Peyer's patch (tissue), 4 donors: Measurements from ENCODE around the gene GCDH. TPM values are rescaled to one million over a fixed set of nuclear protein-coding genes. Genes with fewer than 3 reads are reported as not detected.
A peak's percentile ranks its signal among the peaks of the same experiment; 100 is the strongest.

Experiments used
- DNase-seq, 3 donors: peaks; one replicate each; pipeline ENCODE4 v3.0.0-alpha.2; 2017 to 2019
- H3K27ac ChIP-seq, 4 donors: fragments of 200-600 bp; sonication (generic); one replicate each; pipeline ENCODE4 v1.5.1; 2016 to 2019
- H3K27me3 ChIP-seq, 2 donors: fragments of 200-600 bp; sonication (generic); one replicate each; pipeline ENCODE4 v1.5.1; 2019
- H3K36me3 ChIP-seq, 3 donors: fragments of 200-600 bp; sonication (generic); one replicate each; pipeline ENCODE4 v1.5.1; 2016 to 2019
- H3K4me1 ChIP-seq, 4 donors: fragments of 200-600 bp; sonication (generic); one replicate each; pipeline ENCODE4 v1.5.1; 2016 to 2019
- H3K4me3 ChIP-seq, 4 donors: fragments of 200-600 bp; sonication (generic); 1 replicate in 3 of 4; 2 replicates in 1 of 4; pipeline ENCODE4 v1.5.1; 2016 to 2019; ENCODE audit warnings: mild to moderate bottlenecking in 1 of 4
- H3K9me3 ChIP-seq, 4 donors: fragments of 200-600 bp; sonication (generic); one replicate each; pipeline ENCODE4 v1.5.1; 2016 to 2019; ENCODE audit warnings: mild to moderate bottlenecking in 1 of 4
- POLR2A ChIP-seq, 2 donors: fragments of 450-650 bp; IDR thresholded peaks; one replicate each; pipeline ENCODE4 v1.5.1; 2017; ENCODE audit warnings: antibody characterized with exemption in 2 of 2, mild to moderate bottlenecking in 2 of 2, moderate library complexity in 2 of 2
- total RNA-seq, 4 donors: library from RNA; depleted of rRNA; stranded (reverse); fragments of >200 nt; gene quantifications; one replicate each; pipeline ENCODE4 v1.1.0, GENCODE V29; 2016
- TF ChIP-seq, protein P1 (sequence below), 6 experiments: fragments of 450-650 bp in 4 of 6; fragments of 200-600 bp in 2 of 6; sonication (generic) in 1 of 6; IDR thresholded peaks; one replicate each; pipeline ENCODE4 v1.5.1; 2017 to 2019; ENCODE audit warnings: antibody characterized with exemption in 6 of 6, mild to moderate bottlenecking in 3 of 6, moderate library complexity in 1 of 6

The GCDH gene
- total RNA-seq, 4 donors from 2014 or later: 25.2 to 44.4 (median 32.4) TPM

DNA sequence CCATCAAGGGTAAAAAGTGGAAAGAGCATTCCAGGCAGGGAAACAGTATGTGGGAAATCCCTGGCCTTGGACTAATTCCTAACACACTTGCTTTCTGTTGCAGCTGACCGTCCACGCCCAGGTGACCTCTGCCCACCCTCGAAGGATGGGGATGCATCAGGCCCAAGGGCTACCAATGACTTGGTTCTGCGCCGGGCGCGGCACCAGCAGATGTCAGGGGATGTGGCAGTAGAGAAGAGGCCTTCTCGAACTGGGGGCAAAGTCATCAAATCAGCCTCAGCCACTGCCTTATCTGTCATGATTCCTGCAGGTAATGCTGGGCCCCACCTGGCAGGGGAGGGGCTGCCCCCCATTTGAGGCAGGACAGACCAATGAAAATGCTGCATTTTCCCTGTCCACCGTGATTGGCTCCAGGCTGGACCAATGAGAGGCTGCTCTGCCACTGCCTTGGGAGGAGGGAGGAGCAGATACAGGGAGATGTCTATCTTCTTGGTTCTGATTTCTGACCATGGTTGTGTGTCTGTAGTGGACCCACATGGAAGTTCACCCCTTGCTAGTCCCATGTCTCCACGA lies 22.3 kb upstream of the GCDH start:
- H3K36me3 ChIP-seq: no peaks in the 10 kb centered on the region
- TF ChIP-seq, protein P1, sequence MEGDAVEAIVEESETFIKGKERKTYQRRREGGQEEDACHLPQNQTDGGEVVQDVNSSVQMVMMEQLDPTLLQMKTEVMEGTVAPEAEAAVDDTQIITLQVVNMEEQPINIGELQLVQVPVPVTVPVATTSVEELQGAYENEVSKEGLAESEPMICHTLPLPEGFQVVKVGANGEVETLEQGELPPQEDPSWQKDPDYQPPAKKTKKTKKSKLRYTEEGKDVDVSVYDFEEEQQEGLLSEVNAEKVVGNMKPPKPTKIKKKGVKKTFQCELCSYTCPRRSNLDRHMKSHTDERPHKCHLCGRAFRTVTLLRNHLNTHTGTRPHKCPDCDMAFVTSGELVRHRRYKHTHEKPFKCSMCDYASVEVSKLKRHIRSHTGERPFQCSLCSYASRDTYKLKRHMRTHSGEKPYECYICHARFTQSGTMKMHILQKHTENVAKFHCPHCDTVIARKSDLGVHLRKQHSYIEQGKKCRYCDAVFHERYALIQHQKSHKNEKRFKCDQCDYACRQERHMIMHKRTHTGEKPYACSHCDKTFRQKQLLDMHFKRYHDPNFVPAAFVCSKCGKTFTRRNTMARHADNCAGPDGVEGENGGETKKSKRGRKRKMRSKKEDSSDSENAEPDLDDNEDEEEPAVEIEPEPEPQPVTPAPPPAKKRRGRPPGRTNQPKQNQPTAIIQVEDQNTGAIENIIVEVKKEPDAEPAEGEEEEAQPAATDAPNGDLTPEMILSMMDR (IDR thresholded peaks at IDR 0.05): no peak
- TF ChIP-seq POLR2A (IDR thresholded peaks at IDR 0.05): no peak
- no peak for DNase-seq

DNA sequence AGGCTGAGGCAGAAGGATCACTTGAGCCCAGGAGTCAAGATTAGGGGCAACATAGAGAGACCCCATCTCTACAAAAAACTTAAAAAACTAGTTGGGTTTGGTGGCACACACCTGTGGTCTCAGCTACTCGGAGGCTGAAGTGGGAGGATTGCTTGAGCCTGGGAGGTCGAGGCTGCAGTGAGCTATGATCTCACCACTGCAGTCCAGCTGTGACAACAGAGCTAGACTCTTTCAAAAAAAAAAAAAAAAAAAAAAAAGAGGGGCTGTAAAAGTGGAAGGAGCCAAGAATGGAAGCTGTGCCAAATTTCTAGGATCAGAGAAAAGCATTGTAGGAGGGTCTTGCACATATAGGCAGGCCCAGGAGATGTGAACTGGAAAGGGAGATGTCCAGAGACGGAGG lies 19.3 kb upstream of the GCDH start:
- Histone ChIP-seq H3K4me1 (peaks cover 0 to 14% (median 6%) of the 10 kb centered on the region in 4 donors), H3K9me3 (no peaks in the 10 kb centered on the region), H3K4me3 (no peak overlapping the region), H3K36me3 (peaks cover 0 to 15% (median 0%) of the 10 kb centered on the region in 3 donors), H3K27me3 (no peaks in the 10 kb centered on the region), H3K27ac (no peak overlapping the region)
- TF ChIP-seq, protein P1 (IDR thresholded peaks at IDR 0.05): no peak
- no peak for TF ChIP-seq POLR2A (IDR thresholded peaks at IDR 0.05)
- no peak for DNase-seq

More for the DNA sequence above, 22.3 kb upstream of the GCDH start:
- H3K4me1 ChIP-seq: peaks cover 0 to 14% (median 6%) of the 10 kb centered on the region in 4 donors
- no peak overlapping the region for H3K4me3 ChIP-seq
- no peaks in the 10 kb centered on the region for H3K9me3 ChIP-seq
- H3K27ac ChIP-seq: no peak overlapping the region
- no peaks in the 10 kb centered on the region for H3K27me3 ChIP-seq

DNA sequence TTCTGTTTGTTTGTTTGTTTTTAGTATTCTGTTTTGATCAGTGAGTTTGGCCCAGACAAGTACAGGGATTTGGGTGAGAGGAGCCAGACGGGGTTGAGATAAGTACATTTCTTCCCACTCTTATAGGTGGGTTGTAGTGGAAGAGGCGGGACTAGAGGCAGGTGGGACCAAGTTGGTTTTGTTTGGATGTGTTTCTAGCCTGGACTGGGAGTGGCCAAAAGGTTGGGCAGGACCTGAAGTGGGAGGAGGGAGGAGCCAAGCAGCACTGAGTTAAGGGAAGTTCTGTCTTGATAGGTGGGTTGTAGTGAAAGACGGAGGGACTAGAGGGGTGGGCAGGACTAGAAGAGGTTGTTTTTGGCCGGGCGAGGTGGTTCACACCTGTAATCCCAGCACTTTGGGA lies 18.7 kb upstream of the GCDH start:
- H3K4me3 ChIP-seq: no peak overlapping the region
- no peaks in the 10 kb centered on the region for H3K27me3 ChIP-seq
- peaks cover 0 to 17% (median 0%) of the 10 kb centered on the region in 3 donors for H3K36me3 ChIP-seq
- DNase-seq: no peak
- H3K9me3 ChIP-seq: no peaks in the 10 kb centered on the region
- H3K4me1 ChIP-seq: peaks cover 0 to 10% (median 6%) of the 10 kb centered on the region in 4 donors
- H3K27ac ChIP-seq: no peak overlapping the region
- no peak for TF ChIP-seq POLR2A (IDR thresholded peaks at IDR 0.05)
- TF ChIP-seq, protein P1 (IDR thresholded peaks at IDR 0.05): no peak

DNA sequence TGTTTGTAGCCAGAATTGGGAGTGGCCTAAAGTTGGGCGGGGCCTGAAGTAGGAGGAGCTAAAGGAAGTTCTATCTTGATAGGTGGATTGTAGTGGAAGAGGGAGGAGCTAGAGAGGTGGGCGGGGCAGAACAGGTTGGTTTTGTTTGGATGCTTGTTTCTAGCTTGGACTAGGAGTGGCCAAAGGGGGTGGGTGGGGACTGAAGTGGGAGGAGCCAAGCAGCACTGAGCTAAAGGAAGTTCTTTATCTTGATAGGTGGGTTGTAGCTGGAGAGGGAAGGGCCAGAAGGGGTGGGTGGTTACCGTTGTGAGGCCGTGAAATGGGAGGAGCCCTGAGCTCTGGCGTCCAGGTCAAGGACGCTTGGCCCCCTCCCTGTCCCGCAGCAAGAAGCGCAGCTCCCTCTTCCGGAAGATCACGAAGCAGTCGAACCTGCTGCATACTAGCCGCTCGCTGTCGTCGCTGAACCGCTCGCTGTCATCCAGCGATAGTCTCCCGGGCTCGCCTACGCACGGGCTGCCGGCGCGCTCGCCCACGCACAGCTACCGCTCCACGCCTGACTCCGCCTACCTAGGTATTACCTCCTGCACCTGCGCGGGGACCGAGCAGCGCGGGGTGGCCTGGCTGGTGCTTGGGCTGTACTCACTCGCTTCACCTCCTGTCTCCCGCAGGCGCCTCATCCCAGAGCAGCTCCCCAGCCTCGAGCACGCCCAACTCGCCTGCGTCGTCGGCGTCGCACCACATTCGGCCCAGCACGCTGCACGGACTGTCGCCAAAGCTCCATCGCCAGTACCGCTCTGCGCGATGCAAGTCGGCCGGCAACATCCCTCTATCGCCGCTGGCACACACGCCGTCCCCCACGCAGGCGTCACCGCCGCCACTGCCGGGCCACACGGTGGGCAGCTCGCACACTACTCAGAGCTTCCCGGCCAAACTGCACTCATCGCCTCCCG lies 17.7 kb upstream of the GCDH start:
- no peaks in the 10 kb centered on the region for H3K9me3 ChIP-seq
- peak overlapping the region in 1 of 4 donors; percentile 13 for H3K27ac ChIP-seq
- peaks cover 0 to under 1% (median 0%) of the 10 kb centered on the region in 4 donors for H3K4me1 ChIP-seq
- H3K4me3 ChIP-seq: peak overlapping the region in 3 of 4 donors; percentile 12 to 35 (median 17)
- no peak for TF ChIP-seq POLR2A (IDR thresholded peaks at IDR 0.05)
- TF ChIP-seq, protein P1 (IDR thresholded peaks at IDR 0.05): no peak
- peaks cover 0 to 26% (median 0%) of the 10 kb centered on the region in 3 donors for H3K36me3 ChIP-seq
- peak in 2 of 3 donors; percentile 44 to 64 for DNase-seq
- H3K27me3 ChIP-seq: no peaks in the 10 kb centered on the region

DNA sequence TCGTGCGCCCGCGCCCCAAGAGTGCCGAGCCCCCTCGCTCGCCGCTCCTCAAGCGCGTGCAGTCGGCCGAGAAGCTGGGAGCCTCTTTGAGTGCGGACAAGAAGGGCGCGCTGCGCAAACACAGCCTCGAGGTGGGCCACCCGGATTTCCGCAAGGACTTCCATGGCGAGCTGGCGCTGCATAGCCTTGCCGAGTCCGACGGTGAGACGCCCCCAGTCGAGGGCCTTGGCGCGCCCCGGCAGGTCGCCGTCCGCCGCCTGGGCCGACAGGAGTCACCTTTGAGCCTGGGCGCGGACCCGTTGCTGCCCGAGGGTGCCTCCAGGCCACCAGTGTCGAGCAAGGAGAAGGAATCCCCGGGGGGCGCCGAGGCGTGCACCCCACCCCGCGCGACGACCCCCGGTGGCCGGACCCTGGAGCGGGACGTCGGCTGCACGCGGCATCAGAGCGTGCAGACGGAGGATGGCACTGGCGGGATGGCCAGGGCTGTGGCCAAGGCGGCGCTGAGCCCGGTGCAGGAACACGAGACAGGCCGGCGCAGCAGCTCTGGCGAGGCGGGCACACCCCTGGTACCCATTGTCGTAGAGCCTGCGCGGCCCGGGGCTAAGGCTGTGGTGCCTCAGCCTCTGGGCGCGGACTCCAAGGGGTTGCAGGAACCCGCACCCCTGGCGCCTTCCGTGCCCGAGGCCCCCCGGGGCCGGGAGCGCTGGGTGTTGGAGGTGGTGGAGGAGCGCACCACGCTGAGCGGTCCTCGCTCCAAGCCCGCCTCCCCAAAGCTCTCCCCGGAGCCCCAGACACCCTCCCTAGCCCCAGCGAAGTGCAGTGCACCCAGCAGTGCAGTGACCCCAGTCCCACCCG lies 16.8 kb upstream of the GCDH start:
- H3K9me3 ChIP-seq: no peaks in the 10 kb centered on the region
- peak overlapping the region in 2 of 4 donors; percentile 17 to 35 for H3K4me3 ChIP-seq
- no peak for TF ChIP-seq POLR2A (IDR thresholded peaks at IDR 0.05)
- TF ChIP-seq, protein P1 (IDR thresholded peaks at IDR 0.05): no peak
- no peak for DNase-seq
- H3K27ac ChIP-seq: no peak overlapping the region
- H3K36me3 ChIP-seq: peaks cover 0 to 32% (median 0%) of the 10 kb centered on the region in 3 donors
- no peaks in the 10 kb centered on the region for H3K4me1 ChIP-seq
- H3K27me3 ChIP-seq: no peaks in the 10 kb centered on the region
